ENCODE results near the gene CHRNB2.

Gene CHRNB2

DNA sequence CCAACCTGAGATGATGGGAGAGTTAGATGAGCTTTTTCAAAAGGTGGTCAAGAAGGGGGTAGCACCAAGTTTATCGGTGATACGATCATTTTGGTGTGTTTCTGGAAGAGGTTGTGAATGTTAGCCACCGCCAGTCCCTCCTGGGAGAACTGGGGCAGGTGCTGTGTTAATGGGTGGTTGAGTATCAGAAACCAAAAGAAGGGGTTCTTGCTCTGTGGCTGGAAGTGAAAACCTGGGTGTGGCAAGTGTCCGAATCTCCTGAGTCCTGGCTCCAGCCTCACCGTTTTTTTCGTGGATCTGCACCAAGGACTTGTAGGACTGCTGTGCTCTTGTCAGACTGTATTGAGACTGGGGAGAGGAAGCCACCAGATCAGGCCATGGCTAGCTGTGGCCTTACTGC is 16.9 kb upstream of the CHRNB2 start:
- Histone ChIP-seq H3F3A (ENCODE audit: insufficient read depth) (peaks cover 8% of the 10 kb centered on the region), H3K9ac (ENCODE audit: low read length) (no peak overlapping the region), H2AFZ (ENCODE audit: low read depth, low read length, severe bottlenecking) (no peak overlapping the region), H4K20me1 (ENCODE audit: low read depth, low read length) (peaks cover 3% of the 10 kb centered on the region; the same call in 1 of the 2 replicates), H3K27me3 (ENCODE audit: low read length) (no peaks in the 10 kb centered on the region), H3K79me2 (ENCODE audit: insufficient read depth, low read length) (no peaks in the 10 kb centered on the region), H3K4me2 (ENCODE audit: low read depth, low read length, poor library complexity, severe bottlenecking) (no peak overlapping the region), H3K36me3 (ENCODE audit: low read length) (peaks cover 27% of the 10 kb centered on the region), H3K9me2 (replicated peaks; ENCODE audit: insufficient read depth, low read length) (no peaks in the 10 kb centered on the region), H3K9me3 (ENCODE audit: insufficient read depth, low read length) (no peaks in the 10 kb centered on the region), H3K27ac (ENCODE audit: low read depth, low read length) (no peak overlapping the region), H3K4me3 (ENCODE audit: insufficient read depth, low read length, poor library complexity, severe bottlenecking) (no peak overlapping the region)
- TF ChIP-seq, protein P1, sequence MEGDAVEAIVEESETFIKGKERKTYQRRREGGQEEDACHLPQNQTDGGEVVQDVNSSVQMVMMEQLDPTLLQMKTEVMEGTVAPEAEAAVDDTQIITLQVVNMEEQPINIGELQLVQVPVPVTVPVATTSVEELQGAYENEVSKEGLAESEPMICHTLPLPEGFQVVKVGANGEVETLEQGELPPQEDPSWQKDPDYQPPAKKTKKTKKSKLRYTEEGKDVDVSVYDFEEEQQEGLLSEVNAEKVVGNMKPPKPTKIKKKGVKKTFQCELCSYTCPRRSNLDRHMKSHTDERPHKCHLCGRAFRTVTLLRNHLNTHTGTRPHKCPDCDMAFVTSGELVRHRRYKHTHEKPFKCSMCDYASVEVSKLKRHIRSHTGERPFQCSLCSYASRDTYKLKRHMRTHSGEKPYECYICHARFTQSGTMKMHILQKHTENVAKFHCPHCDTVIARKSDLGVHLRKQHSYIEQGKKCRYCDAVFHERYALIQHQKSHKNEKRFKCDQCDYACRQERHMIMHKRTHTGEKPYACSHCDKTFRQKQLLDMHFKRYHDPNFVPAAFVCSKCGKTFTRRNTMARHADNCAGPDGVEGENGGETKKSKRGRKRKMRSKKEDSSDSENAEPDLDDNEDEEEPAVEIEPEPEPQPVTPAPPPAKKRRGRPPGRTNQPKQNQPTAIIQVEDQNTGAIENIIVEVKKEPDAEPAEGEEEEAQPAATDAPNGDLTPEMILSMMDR (IDR thresholded peaks at IDR 0.05; ENCODE audit: insufficient read depth, low read length, poor library complexity, severe bottlenecking): no peak
- no peak for TF ChIP-seq EZH2phosphoT487 (conservative IDR thresholded peaks at IDR 0.05; ENCODE audit: low read length)

DNA sequence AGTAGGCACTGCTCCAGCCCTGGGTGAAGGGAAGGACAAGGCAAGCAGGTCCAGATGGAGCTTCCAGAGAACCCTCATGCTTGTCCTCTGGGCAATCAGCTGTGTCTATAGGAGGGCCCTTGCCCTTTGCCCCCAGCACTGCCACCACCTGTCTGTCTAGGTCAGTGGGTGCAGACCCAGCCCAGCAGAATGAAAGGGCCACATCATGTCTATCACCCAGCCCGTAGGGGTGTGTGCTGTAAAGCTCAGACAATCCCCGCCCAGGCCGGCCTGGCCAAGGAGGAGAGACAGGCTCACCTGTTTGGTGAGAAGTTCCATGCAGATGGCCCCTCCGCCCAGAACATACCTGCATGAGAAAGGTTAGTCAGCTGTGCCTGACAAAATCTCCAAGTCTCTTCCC is 16.1 kb upstream of the CHRNB2 start:
- H3K4me2 ChIP-seq (ENCODE audit: low read depth, low read length, poor library complexity, severe bottlenecking): no peak overlapping the region
- H3K9me2 ChIP-seq (replicated peaks; ENCODE audit: insufficient read depth, low read length): no peaks in the 10 kb centered on the region
- no peak overlapping the region for H3K27ac ChIP-seq (ENCODE audit: low read depth, low read length)
- no peaks in the 10 kb centered on the region for H3K9me3 ChIP-seq (ENCODE audit: insufficient read depth, low read length)
- peaks cover 8% of the 10 kb centered on the region for H3K79me2 ChIP-seq (ENCODE audit: insufficient read depth, low read length)
- no peak overlapping the region for H2AFZ ChIP-seq (ENCODE audit: low read depth, low read length, severe bottlenecking)
- no peaks in the 10 kb centered on the region for H3K27me3 ChIP-seq (ENCODE audit: low read length)
- H3K36me3 ChIP-seq (ENCODE audit: low read length): peaks cover 27% of the 10 kb centered on the region
- H4K20me1 ChIP-seq (ENCODE audit: low read depth, low read length): peaks cover 3% of the 10 kb centered on the region; the same call in 1 of the 2 replicates
- H3F3A ChIP-seq (ENCODE audit: insufficient read depth): peaks cover 8% of the 10 kb centered on the region
- TF ChIP-seq EZH2phosphoT487 (conservative IDR thresholded peaks at IDR 0.05; ENCODE audit: low read length): no peak
- TF ChIP-seq, protein P1 (IDR thresholded peaks at IDR 0.05; ENCODE audit: insufficient read depth, low read length, poor library complexity, severe bottlenecking): no peak
- no peak overlapping the region for H3K9ac ChIP-seq (ENCODE audit: low read length)
- no peak overlapping the region for H3K4me3 ChIP-seq (ENCODE audit: insufficient read depth, low read length, poor library complexity, severe bottlenecking)

DNA sequence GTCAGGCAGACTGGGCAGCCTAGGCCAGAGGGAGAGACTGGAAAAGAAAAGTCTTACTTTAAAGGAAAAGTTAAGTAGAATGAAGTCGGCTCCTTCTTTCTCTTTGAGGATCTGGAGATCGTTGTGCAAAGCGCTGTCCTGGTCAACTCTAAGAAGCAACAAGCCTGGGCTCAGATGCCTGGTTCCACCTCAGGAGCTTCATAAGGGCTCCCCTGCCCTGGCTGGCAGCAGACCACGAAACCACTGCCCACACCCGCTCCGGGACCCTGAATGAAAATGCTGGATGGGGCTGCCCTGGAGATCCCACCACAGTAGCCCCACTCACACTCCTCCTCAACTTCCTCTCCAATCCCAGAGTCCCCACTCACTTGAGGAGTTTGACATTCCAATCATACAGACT is 15.5 kb upstream of the CHRNB2 start:
- Histone ChIP-seq H3K9ac (ENCODE audit: low read length) (no peak overlapping the region), H3K79me2 (ENCODE audit: insufficient read depth, low read length) (peaks cover 14% of the 10 kb centered on the region), H3K4me3 (ENCODE audit: insufficient read depth, low read length, poor library complexity, severe bottlenecking) (no peak overlapping the region), H3K36me3 (ENCODE audit: low read length) (peaks cover 27% of the 10 kb centered on the region), H3K9me2 (replicated peaks; ENCODE audit: insufficient read depth, low read length) (no peaks in the 10 kb centered on the region), H4K20me1 (ENCODE audit: low read depth, low read length) (peaks cover 3% of the 10 kb centered on the region; the same call in 1 of the 2 replicates), H3K27ac (ENCODE audit: low read depth, low read length) (no peak overlapping the region), H3F3A (ENCODE audit: insufficient read depth) (peaks cover 8% of the 10 kb centered on the region), H3K4me2 (ENCODE audit: low read depth, low read length, poor library complexity, severe bottlenecking) (no peak overlapping the region), H2AFZ (ENCODE audit: low read depth, low read length, severe bottlenecking) (no peak overlapping the region), H3K27me3 (ENCODE audit: low read length) (no peaks in the 10 kb centered on the region), H3K9me3 (ENCODE audit: insufficient read depth, low read length) (no peaks in the 10 kb centered on the region)
- TF ChIP-seq EZH2phosphoT487 (conservative IDR thresholded peaks at IDR 0.05; ENCODE audit: low read length): no peak
- TF ChIP-seq, protein P1 (IDR thresholded peaks at IDR 0.05; ENCODE audit: insufficient read depth, low read length, poor library complexity, severe bottlenecking): no peak
